Measurements from ENCODE around the gene MACROD2.

Gene MACROD2

GRCh38 chr20:15068486-15068885 lies 1073.2 kb downstream of the MACROD2 start:
- TF ChIP-seq, protein P1, sequence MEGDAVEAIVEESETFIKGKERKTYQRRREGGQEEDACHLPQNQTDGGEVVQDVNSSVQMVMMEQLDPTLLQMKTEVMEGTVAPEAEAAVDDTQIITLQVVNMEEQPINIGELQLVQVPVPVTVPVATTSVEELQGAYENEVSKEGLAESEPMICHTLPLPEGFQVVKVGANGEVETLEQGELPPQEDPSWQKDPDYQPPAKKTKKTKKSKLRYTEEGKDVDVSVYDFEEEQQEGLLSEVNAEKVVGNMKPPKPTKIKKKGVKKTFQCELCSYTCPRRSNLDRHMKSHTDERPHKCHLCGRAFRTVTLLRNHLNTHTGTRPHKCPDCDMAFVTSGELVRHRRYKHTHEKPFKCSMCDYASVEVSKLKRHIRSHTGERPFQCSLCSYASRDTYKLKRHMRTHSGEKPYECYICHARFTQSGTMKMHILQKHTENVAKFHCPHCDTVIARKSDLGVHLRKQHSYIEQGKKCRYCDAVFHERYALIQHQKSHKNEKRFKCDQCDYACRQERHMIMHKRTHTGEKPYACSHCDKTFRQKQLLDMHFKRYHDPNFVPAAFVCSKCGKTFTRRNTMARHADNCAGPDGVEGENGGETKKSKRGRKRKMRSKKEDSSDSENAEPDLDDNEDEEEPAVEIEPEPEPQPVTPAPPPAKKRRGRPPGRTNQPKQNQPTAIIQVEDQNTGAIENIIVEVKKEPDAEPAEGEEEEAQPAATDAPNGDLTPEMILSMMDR (conservative IDR thresholded peaks at IDR 0.05; ENCODE audit: low read depth, low read length) = no peak
- H3K4me3 ChIP-seq (ENCODE audit: low read depth, low read length) = no peak overlapping the region
- DNase-seq (ENCODE audit: low read depth) = no peak

DNA sequence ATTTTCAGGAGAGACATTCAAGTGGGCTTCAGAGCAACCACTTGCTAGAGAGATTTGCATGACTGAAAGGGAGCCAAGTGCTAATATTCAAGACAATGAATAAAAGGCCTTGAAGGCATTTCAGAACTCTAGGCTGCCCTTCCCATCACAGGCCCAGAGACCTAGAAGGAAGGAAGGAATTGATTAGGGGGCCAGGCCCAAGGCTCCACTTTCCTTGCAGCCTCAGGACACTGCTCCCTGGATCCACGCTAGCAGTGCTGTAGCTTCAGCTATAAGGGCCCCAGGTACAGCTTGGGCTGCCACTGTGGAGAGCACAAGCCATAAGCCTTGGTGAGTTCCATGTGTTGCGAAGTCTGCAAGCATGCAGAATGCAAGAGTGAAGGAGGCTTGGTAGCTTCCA lies 1074.0 kb downstream of the MACROD2 start:
- H3K4me3 ChIP-seq (ENCODE audit: low read depth, low read length) = no peak overlapping the region
- TF ChIP-seq, protein P1 (conservative IDR thresholded peaks at IDR 0.05; ENCODE audit: low read depth, low read length) = no peak
- no peak for DNase-seq (ENCODE audit: low read depth)

DNA sequence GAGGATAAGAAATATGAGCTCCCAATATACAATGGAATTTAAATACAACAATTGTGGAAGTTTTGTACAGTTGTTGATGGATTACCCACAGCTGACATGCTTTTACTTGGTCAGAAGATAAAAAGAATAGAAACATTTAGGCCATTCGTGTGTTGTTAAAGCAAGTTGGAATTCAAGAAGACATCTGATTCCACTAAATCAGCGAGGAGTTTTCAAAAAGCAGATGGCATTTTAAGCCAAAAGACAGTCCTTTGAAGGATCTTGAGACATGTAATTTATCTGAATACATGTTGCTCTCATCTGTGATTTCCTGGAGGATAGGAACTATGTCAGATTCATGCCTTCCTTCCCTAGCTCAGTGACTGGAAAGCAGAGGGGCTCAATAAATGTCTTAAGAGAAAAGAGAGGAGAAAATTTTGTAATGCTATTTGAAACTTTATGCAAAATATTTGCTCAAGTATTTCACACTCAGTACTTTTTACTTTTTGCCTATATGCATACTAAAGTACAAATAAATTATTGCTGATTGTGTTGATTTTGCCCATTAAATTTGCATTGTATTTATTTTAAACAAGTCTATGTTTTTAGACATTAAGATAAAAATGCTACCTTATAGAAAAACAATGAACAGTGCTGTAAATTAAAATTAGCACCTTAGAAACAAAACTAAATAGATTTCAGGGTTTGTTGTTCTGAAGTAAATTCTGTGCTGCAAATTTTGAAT lies 1075.9 kb downstream of the MACROD2 start:
- DNase-seq (ENCODE audit: low read depth) = no peak
- no peak overlapping the region for H3K4me3 ChIP-seq (ENCODE audit: low read depth, low read length)
- TF ChIP-seq, protein P1 (conservative IDR thresholded peaks at IDR 0.05; ENCODE audit: low read depth, low read length) = no peak

DNA sequence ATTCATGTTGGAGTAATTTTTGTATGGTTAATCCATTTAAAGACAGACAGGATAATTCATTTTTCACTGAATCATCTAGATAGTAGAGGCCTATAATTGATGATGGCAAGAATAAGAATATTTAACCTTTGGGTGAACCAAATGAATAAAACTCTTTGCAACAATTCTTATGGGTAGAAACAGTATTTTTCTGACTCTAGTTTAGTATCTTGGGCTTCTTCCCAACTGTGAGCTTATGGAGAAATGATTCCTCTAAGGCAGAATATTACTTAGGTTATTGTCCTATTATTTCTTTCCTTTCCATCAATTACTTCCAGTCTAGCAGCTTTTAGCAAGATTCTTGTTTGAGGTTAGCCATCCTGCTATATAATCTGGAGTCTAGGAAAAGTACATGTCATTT lies 1077.0 kb downstream of the MACROD2 start:
- no peak overlapping the region for H3K4me3 ChIP-seq (ENCODE audit: low read depth, low read length)
- TF ChIP-seq, protein P1 (conservative IDR thresholded peaks at IDR 0.05; ENCODE audit: low read depth, low read length) = no peak
- no peak for DNase-seq (ENCODE audit: low read depth)

- H3K4me3 ChIP-seq (ENCODE audit: low read depth, low read length) = no peak overlapping the region
- no peak for DNase-seq (ENCODE audit: low read depth)
- TF ChIP-seq, protein P1 (conservative IDR thresholded peaks at IDR 0.05; ENCODE audit: low read depth, low read length) = no peak
Measured at GRCh38 chr20:15075586-15075985, 1080.3 kb downstream of the MACROD2 start.

DNA sequence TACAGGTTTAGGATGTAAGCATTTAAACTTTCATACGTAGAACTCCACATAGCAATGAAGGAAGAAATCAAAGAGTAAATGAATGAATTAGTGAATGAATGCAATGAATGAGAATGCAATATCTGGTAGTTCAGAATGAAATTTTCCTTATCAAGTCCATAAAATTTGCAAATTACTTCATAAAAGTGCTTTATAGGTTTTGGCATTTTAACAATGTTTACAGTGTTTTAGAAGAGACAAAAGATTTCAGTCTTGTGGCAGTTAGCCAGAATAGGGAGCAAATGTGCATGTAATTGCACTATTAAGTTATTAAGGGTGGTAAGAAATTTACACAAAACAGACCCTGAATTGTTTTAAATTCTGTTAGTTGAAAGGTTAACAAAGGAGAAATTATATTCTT lies 1081.5 kb downstream of the MACROD2 start:
- TF ChIP-seq, protein P1 (conservative IDR thresholded peaks at IDR 0.05; ENCODE audit: low read depth, low read length) = no peak
- no peak overlapping the region for H3K4me3 ChIP-seq (ENCODE audit: low read depth, low read length)
- no peak for DNase-seq (ENCODE audit: low read depth)

- no peak for DNase-seq (ENCODE audit: low read depth)
- H3K4me3 ChIP-seq (ENCODE audit: low read depth, low read length) = no peak overlapping the region
- TF ChIP-seq, protein P1 (conservative IDR thresholded peaks at IDR 0.05; ENCODE audit: low read depth, low read length) = no peak
Measured at GRCh38 chr20:15077733-15078250, 1082.5 kb downstream of the MACROD2 start.
